NCI-H446 (cell line): ENCODE data around the gene PRPSAP1.
"Not testable (repeated sequence)": the region's sequence is repeated elsewhere in the genome, so short reads cannot be mapped to it uniquely, and the experiment has no call there.

Experiments used
- DNase-seq, 2 experiments: peaks; one replicate each; lab custom pipeline; 2025; lab: John Stamatoyannopoulos, UW

Gene PRPSAP1

DNA sequence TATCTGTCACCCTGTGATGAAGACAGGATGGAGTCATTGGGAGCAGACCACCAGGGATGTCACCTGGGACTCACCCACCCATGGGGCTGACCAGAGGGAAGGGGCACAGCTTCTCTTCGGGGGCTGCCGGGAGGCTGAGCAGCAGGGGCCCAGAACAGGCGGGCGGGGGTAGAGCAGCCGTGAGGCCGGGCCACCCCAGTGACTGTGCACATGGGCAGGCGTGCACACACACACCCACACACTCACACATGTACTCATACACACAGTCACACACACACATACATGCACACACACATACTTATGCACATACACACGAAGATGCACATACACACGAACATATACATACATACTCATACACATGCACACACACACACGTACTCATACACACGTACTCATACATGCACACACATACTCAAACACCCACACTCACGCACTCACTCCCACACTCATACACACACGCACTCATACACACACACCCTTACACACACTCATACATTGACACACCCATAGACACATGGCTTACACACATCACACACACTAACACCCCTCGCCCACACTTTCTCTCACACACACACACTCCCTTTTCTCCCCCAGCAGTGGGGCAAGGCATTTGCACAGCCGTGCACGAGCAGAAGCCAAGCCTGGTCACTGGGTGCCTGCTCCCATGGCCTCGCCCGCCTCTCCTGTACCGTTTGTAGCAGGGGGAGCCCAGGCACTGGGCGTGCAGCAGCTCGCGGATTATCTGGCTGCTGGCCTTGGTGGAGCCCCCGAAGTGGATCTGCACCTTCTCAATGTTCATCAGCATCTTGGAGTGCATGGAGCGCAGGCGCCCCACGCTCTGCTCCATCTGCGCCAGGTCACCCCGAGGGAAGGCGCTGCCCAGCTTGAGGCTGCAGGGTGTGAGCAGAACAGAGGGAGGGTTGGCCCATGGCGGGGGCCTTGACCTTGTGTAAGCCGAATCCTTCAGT lies 76.1 kb downstream of the PRPSAP1 start:
- DNase-seq, result no peak

DNA sequence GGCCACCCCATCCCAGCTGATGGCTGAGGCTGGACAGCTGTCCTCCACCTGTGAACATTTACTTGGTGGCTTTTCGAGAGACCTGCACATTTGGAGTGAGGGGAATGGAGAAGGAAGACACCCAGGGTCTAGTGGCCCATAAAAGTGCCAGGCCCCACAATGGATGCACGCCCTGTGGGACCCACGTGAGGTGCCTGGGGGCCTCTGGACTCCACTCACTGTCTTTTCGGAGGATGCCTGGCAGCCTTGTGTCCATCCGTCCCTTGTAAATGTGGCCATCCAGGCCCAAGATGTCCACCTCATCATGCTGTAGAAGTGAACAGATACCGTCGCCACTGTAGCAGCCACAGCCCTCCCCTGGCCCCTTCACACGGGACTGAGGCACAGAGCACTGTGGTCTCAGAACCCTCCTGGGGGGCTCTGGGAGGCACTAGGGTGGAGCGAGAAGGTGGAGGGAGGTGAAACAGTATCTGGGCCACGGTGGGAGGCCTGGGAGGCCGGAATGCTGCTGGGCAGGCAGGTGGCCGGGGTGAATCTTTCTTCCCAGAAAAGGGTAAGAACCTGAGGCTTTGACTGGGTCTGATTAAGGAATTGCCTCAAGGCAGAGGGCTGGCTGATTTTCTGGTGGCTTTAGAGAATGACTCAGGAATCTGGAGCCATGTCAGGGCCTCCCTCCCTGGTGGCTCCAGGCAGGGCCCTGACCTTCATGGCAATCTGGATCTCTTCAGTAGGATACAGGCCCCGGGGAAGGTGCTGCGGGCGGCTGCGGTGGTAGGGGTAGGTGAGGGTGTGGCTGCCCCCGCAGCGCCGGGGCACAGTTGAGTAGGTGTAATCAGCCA lies 77.0 kb downstream of the PRPSAP1 start:
- DNase-seq, result no peak

DNA sequence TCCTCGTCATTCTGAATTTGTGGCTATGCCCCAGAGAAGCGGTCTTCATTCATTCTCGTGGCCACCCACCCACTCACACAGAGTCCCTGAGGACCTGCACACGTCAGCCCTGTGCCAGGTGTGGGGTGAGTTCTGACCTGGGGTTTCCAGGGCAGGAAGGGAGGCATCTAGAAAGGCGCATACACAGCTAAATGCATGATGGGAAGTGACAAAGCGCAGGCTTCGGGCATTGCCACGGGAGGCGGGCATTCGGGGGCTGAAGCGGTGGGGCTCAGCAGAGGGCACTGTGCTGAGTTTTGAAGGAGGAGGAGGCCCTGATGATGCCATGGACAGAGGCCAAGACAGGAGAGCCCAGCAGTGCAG lies 77.7 kb downstream of the PRPSAP1 start:
- DNase-seq, result no peak

DNA sequence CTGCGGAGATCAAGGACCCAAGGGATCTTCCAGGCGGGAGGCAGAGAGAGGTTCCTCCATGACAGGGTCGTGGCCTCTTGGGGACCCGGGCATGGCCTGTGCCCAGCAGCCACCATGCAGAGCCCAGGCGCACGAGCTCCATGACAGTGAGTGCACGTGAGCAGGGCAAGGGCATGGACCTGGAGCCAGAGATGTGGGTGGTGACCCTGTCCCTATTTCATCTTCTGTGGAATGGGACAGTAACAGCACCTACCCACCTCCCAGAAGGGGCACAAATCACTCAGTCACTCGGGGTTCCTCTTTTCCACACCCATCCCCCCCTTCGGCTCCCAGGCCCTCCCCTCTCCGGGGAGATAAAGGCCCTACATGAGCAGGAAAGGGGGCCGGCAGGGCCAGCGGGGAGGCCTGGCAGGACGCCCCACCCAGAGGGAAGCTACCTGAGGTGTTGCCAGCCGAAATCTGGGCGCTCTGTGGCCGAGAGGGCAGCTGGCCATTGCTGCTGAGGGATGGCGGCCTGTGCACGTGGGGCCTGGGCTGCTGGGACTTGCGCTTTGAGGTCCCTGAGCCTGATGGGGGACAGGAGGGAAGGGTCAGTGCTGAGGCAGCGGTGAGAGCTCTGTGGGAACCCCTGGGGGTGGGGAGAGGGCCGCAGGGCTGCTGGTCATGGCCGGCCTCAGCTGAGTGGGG lies 78.2 kb downstream of the PRPSAP1 start:
- DNase-seq, result no peak

DNA sequence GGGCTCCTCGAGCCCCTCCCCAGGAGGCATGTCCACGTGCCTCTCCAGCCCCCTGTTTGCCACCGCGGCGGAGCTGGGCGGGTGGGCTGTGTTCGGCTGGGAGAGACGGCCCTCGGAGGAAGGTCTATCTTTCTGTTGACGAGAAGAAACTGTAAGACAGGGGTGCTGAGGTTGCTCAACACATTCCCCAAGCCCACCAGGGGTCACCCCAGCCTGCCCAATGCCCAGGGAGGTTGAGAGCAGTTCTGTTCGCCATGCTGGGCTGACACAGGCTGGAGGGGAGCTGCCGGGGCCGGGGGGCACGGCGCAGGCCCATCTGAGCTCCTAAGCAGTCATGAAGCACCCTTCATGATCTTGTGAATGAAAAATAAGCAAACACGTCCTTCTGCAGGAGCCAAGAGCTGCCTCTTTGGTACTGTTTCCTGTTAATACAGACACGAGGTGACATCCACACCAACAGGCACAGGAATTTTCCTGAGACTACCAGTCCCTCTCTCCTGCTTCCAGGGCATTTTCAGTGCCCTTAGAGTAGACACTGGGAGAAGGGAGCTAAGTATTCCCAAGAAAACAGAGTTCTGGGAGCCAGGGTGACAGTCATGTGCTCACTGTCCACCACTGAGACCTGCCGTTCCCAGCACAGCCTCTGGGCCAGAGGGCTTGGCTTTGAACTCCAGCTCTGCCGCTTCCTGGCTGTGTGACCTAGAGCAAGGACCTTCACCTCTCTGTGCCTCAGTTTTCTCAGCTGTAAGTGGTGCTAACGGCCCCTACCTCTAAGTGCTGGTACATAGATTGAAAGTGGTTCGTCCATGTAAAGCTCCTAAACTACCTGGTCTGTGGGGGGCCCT lies 79.4 kb downstream of the PRPSAP1 start:
- no peak for DNase-seq

DNA sequence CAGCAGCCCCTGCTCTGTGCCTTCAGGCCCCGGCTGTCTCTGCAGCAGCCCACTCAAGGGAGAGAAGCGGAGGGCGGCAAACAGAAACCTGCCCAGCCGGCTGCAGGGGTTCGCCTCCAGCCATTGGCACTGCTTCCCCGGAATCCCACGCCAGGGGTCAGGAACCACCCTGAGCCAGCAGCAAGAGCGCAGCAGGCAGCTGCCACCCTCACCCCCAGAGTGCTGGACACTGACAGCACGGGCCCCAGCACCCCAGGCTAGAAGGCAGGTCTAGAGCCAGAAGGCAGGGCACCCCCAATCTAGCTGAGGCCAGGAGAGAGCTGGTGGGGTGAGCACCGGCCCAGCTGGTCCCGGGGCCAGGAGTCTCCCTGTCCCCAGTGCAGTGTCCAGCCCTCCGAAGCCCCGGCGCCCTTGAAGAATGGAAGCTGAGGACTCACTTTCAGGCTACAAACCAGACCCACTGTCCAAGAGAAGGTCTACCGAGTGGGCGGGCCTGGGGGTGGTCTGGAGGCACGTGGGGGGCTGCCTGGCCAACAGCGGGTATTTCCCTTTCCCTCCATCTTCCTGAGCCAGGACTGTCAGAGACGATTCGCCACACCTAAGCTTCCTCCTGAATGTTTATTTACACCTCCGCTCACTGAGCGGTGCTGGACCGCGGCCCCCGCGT lies 80.1 kb downstream of the PRPSAP1 start:
- DNase-seq, result no peak

DNA sequence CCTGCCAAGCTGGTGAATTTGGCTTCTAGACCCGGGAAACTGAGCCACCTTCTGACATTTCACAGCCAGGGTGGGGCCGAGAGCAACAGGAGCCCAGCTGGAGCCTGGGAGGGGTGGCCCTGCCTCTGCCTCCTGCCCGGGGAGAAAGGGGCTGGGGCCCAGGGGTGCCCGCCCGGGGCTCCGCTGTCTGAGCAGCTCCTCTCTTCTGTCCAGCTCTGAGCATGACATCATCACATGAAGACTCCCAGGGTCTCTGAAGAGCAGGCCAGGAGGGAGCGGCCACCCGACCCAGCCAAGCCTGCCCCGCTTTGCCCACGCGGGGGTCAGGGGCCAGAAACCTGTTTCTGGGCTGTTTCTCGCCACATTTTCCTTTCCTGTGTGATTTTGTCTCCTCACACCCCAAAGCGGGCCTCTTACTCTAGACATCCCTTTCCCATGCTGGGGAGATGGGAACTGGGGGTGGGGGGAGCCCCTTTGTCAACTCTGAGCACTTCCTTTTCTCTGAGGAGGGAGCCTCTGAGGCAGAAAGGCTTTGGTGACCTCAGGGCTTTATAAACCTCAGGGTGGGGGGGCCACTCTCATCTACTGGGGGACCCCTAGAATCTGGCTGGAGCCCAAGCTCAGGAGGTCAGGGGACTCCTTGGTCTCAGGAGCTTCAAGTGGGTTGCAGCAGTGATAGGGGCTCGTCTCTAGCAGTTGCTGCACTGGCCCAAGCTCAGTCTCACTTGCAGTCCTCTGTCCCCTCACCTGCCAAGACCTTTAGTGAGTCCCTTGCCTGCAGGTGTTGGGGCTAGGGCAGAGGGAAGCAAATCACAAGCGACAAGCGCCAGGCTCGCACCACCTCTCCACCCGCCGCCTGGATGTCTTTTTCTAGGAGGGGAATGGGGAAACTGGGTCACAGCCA lies 80.9 kb downstream of the PRPSAP1 start:
- no peak for DNase-seq

DNA sequence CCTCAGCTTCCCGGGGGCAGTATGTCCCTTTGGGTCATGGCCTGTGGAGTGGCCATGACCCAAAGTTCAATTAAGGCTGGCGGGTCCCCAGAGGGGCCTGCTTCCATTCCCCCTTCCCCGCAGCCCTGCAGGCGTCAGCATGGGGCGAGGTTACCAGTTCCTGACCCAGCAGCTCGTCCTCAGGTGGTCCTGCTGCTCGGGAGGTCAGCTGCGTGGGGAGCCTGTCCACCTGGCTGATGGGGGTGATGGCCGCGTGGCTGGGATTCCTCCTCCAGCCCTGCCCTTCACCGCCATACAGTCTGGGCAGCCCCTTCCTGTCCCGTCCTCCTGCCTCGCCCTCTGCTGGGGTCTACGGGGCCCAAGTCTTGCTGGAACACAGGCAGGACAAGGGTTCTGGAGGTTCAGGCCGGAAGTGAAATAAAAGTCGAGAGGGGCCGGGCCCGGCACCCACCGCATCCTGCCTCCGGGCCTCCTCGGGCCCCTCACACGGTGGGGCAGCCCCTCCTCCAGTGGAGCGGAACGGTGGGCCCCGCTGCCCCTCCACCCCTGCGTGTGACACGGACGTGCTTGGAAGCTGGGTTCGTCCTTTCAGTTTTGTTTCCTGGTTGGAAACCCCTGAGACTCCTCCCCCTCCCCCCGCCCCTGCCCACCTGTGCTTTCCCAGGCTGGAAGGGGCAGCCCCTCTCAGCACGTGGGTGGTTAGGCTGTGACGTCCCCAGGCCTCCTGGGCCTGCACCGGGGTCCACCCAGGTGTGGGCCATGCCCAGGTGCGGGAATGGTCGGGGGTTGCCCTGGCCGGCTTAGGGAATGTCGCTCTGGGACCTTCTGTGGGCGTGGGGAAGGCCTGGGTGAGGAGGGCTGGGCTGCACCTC lies 81.8 kb downstream of the PRPSAP1 start:
- DNase-seq, result no peak

DNA sequence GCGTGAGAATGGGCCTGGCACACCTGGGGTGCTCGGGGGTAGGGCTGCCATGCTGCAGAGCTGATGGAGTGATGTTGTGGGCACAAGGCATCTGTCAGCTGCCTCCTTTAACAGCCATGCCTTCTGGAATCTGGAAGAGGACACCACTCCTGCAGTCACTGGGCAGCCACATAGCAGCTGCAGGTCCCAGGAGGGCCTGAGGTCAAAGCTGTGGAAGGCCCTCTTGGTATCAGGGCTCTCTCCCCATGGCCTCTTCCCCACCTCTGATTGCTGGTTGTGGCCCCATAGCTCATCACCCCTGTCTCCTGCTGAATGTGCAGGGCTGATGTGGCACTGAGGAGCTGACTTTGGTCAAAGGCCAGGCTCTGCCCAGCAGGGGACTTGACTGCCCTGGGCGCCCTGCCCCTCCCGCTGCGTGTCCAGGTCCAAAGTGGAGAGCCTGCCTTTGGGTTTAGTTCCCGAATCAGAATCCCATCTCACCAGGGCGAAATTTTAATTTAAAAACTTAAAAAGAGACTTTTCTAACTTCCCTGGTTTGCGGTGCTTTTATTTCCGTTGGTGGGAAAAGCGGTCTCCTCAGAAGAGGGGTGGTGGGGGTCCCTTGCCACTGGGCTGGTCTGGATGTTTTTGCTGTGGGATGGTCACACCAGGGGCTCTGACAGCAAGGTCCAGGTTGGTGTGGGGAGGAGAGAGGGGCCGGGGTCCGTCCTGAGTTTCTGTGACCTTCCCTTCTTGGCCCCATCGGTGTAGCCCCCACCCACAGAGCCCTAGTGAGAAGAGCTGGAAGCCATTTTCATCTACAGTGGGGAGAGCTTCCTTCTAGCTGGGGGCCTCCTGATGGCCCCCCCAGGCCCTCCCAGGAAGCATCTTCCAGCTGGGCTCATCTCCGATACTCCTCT lies 82.7 kb downstream of the PRPSAP1 start:
- no peak for DNase-seq

DNA sequence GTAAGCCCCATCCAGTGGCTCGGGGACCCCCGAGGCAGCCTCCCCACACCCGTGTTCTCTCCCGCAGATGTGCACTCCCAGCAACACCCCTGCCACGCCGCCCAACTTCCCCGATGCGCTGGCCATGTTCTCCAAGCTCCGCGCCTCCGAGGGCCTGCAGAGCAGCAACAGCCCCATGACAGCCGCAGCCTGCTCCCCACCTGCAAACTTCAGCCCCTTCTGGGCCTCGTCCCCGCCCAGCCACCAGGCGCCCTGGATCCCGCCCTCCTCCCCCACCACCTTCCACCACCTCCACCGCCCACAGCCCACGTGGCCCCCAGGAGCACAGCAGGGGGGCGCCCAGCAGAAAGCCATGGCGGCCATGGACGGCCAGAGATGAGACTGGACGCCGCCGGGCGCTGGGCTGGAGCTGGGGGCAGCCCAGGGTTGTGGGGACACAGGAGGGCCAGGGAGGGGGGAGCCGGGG lies 83.6 kb downstream of the PRPSAP1 start:
- DNase-seq, result no peak

DNA sequence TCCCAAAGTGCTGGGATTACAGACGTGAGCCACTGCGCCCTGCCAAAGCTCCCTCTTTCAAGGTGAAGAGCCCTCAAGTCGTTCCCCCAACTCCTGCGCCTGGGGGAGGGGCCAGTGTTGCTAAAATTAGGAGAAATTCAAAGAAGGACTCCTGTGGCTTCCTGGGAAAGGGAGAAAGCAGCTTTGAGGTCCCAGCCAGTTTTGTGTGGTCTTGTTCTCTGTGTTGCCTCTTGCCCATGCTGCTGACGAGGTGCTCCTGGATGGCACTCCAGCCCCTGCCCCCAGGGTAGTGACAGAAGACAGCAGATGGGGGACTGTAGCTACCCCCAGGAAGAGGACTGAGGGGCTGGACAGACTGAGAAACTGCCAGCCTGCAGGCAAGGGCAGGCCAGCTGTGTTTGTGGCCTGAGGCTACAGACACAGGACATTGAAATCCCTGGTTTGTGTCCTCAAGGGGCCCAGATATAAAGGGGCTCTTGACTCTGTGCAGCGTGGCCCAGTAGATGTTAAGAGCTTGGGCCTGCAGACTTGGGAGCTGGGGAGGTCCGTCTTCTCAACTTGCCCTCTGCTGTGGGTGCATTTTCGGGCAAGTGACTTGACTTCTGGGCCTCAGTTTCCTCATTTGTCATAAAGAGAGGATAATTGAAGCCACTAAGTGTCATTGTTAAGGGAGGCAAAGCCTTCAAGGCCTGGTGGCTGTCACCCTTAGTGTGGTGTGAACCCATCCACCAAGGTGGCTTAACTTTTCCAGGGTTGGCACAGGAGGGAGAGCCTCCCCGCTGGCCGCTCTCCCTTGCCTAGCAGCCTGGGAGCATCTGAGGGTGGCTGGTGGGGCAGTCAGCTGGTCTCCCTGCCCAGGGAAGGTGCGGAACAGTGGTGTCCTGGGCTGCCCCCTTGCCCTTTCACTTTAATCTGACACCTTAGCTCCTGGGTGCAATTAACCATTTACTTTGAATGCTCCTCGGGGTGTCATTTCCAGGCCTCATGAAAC lies 84.4 kb downstream of the PRPSAP1 start:
- no peak for DNase-seq

DNA sequence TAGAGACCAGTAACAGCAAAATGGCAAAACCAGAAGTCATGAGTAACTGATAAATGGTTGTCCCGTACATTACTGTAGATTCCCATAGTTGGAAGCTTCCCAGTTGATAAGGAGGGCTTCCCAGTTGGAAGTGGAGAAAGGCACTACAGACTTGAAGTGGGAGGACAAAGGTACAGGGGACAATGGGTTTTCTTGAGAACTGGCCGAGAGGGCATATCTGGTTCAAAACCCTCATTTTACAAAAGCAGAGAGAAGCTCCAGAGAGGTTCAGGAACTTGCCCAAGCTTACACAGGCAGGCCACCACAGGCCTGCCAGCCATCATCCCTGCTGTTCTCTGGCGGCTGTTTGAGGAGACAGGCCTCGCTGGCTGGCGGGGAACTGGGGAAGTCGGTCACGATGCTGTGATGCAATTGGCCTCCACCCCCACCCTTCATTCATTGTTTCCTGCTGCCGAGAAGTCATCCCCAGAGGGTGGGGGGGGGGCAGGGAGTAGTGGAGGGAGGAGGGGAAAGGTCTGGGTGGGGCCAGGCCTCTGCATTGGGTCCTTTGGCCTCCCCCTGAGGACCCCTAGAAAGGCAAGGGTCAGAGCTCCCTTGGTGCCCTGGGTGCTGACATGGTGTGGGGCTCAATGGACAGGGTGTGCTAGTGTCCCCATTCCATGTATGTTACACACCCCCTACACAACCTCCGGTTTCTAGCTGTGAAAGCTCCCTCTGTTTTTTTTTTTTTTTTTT lies 85.5 kb downstream of the PRPSAP1 start:
- peak in 1 of 2 experiments; percentile 27 for DNase-seq

DNA sequence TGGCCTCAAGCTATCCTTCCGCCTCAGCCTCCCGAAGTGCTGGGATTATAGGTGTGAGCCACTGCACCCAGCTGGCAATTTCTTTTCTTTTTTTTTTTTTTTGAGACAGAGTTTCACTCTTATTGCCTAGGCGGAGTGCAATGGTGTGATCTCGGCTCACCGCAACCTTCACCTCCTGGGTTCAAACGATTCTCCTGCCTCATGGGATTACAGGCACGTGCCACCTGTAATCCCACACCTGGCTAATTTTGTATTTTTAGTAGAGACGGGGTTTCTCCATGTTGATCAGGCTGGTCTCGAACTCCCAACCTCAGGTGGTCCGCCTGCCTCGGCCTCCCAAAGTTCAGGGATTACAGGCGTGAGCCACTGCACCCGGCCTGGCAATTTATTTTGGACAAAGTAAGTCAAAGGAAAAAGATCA lies 86.1 kb downstream of the PRPSAP1 start:
- not testable (repeated sequence) for DNase-seq

DNA sequence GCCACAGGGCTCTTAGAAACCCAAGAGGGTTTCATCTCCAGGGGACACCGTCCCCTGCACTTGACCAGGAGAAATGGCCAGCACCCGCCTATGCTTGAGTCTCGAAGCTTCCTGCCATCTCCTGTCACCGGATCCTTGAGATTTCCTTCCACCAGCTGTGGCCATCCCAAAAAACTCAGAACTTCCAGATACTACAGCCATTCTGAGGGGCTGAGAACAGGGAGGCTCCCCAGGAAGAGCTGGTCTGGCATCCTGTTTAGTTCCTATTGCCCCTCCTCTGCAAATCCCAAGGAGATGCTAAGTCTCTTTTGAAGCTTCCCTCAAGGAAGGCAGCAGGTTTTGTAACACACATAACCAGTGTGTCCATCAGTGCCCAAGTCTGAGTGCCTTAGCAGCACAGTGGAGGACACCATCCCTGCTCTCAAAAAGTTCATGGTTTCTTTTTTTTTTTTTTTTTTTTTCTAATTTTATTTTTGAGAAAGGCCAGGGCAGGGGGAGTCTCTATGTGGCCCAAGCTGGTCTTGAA lies 86.6 kb downstream of the PRPSAP1 start:
- no peak for DNase-seq

DNA sequence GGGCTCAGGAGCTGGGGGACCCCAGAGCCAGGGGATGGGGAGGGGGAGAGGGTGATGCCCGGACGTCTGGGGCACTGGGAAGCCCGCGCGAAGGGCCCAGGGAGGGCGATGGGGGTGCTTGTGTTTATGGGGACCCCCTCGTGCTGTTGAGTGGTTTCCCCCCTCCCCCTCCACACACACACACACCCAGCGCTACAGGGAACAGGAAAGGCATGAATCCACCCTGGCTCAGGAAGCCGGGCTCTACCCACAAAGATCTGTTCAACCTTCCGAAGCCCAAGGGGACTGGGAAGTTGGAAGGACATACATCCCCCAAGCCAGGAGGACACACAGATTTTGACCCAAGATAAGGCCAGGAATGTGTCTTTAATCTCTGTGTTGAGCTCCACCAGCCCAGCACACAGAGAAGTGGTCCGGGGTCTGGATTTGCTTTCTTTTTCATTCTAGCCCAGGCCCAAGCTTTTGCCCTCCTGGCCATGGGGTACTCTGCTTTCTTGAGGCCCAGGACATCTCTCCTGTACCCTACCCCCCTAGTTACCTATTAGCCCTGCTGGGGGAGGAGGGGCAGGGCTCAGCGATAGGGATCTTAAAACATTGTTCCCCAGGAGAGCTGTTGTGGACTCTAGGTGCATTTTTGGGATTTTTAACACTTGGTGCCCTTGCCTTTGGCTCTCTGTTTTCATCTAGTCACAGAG lies 87.3 kb downstream of the PRPSAP1 start:
- no peak for DNase-seq
